Activated CD4-positive, alpha-beta T cell treated with anti-CD3 and anti-CD28 coated beads, Interleukin-2, Interleukin-6, amounts not matched to agents 100 ng/mL and 50 ng/mL, durations not matched to agents 16 hours and 8 hours (primary cell): ENCODE data around the gene GTSE1.
A peak's percentile ranks its signal among the peaks of the same experiment; 100 is the strongest.

Source experiments
- DNase-seq: peaks from one replicate; pipeline ENCODE4 v3.0.0-alpha.2; 2020

GTSE1 gene

GRCh38 chr22:46275455-46276122 is 21.1 kb upstream of the GTSE1 start:
- DNase-seq = no peak

GRCh38 chr22:46276563-46276962 is 20.1 kb upstream of the GTSE1 start:
- no peak for DNase-seq

GRCh38 chr22:46278656-46279645 is 17.7 kb upstream of the GTSE1 start:
- no peak for DNase-seq

- no peak for DNase-seq
Observed at GRCh38 chr22:46280063-46280817, 16.4 kb upstream of the GTSE1 start.

GRCh38 chr22:46280999-46281623 is 15.6 kb upstream of the GTSE1 start:
- no peak for DNase-seq

- no peak for DNase-seq
Observed at GRCh38 chr22:46281866-46282678, 14.6 kb upstream of the GTSE1 start.

- DNase-seq = no peak
Observed at GRCh38 chr22:46286006-46286405, 10.7 kb upstream of the GTSE1 start.

GRCh38 chr22:46286941-46287872 is 9.5 kb upstream of the GTSE1 start:
- no peak for DNase-seq

- DNase-seq = peak; percentile 71
Observed at GRCh38 chr22:46287873-46288751, 8.6 kb upstream of the GTSE1 start.

- DNase-seq = no peak
Observed at GRCh38 chr22:46288846-46289243, 7.8 kb upstream of the GTSE1 start.

GRCh38 chr22:46289244-46289891 is 7.3 kb upstream of the GTSE1 start:
- DNase-seq = no peak

- DNase-seq = no peak
Observed at GRCh38 chr22:46290121-46290842, 6.4 kb upstream of the GTSE1 start.

- DNase-seq = no peak
Observed at GRCh38 chr22:46290843-46291785, 5.6 kb upstream of the GTSE1 start.

GRCh38 chr22:46292173-46292572 is 4.5 kb upstream of the GTSE1 start:
- no peak for DNase-seq

GRCh38 chr22:46292732-46293131 is 3.9 kb upstream of the GTSE1 start:
- no peak for DNase-seq

GRCh38 chr22:46293577-46294260 is 3.0 kb upstream of the GTSE1 start:
- no peak for DNase-seq

- DNase-seq = no peak
Observed at GRCh38 chr22:46294784-46295183, 1.9 kb upstream of the GTSE1 start.
